K562 (cell line): ENCODE results near the gene FXYD4.

ENCODE experiments used
- CREB1 ChIP-seq, 2 experiments: sonication (generic) in 1 of 2; formaldehyde crosslinking in 1 of 2; IDR thresholded peaks; 2 replicates each; pipeline versions ENCODE4 v1.6.1 to v1.8.0; 2012 to 2022; ENCODE audit warnings: inconsistent platforms in 1 of 2, mild to moderate bottlenecking in 1 of 2, missing genetic modification reagents in 1 of 2, moderate library complexity in 1 of 2
- CTCF ChIP-seq, 3 experiments: IDR thresholded peaks in 2 of 3; conservative IDR thresholded peaks in 1 of 3; 2 replicates each; pipeline ENCODE4 v1.5.1; 2011 to 2012; ENCODE audit warnings: low read length in 3 of 3, mild to moderate bottlenecking in 3 of 3, control low read depth in 2 of 3, improper control_type of control experiment in 1 of 3, inconsistent platforms in 1 of 3, low read depth in 1 of 3, mixed read lengths in 1 of 3, moderate library complexity in 1 of 3; ENCODE audit not compliant: insufficient read depth in 2 of 3
- HINFP ChIP-seq: fragments of 450-650 bp; conservative IDR thresholded peaks from 2 replicates; pipeline ENCODE4 v1.6.1; 2016; ENCODE audit warnings: missing genetic modification characterization, low read depth, mild to moderate bottlenecking, control low read depth, missing compliant biosample characterization
- NCOA2 ChIP-seq, 2 experiments: fragments of 450-650 bp; IDR thresholded peaks; 2 replicates each; pipeline ENCODE4 v1.6.1; 2018; ENCODE audit warnings: mild to moderate bottlenecking in 2 of 2, moderate library complexity in 1 of 2; ENCODE audit not compliant: partially characterized antibody in 2 of 2
- NR2C2 ChIP-seq, 2 experiments: fragments of 200-800 bp in 1 of 2; sonication (Bioruptor generic) in 1 of 2; sonication (generic) in 1 of 2; formaldehyde crosslinking in 1 of 2; IDR thresholded peaks; 2 replicates each; pipeline versions ENCODE4 v1.6.1 to v1.8.0; 2016 to 2022; ENCODE audit warnings: mild to moderate bottlenecking in 1 of 2, missing compliant biosample characterization in 1 of 2, missing genetic modification characterization in 1 of 2, missing genetic modification reagents in 1 of 2
- SIN3B ChIP-seq: fragments of 450-650 bp; IDR thresholded peaks from 2 replicates; pipeline ENCODE4 v1.6.1; 2017; ENCODE audit warnings: low read depth, mild to moderate bottlenecking, moderate library complexity
- TBL1XR1 ChIP-seq, 2 experiments: IDR thresholded peaks; 2 replicates each; pipeline ENCODE4 v1.6.1; 2012; ENCODE audit warnings: improper control_type of control experiment in 2 of 2, low read length in 2 of 2, mild to moderate bottlenecking in 1 of 2

- TF ChIP-seq NR2C2 (CRISPR knock-in tag; IDR thresholded peaks at IDR 0.05): no peak
- TF ChIP-seq NR2C2 (tag; IDR thresholded peaks at IDR 0.05): no peak
- TF ChIP-seq SIN3B: no peak
- no peak for TF ChIP-seq TBL1XR1 (IDR thresholded peaks at IDR 0.05; ENCODE audit: low read length in 2 of 2)
- no peak for TF ChIP-seq CREB1 (IDR thresholded peaks at IDR 0.05)
- no peak for TF ChIP-seq CREB1 (CRISPR knock-in tag; IDR thresholded peaks at IDR 0.05)
- TF ChIP-seq HINFP (tag): no peak
- TF ChIP-seq CTCF (IDR thresholded peaks at IDR 0.05 in 2 of 3, conservative IDR thresholded peaks at IDR 0.05 in 1 of 3; ENCODE audit: insufficient read depth in 2 of 3, low read depth in 1 of 3, low read length in 3 of 3): no peak
- TF ChIP-seq NCOA2 (IDR thresholded peaks at IDR 0.05; ENCODE audit: partially characterized antibody in 2 of 2): no peak
Measured at GRCh38 chr10:43394868-43395267, 23.4 kb downstream of the FXYD4 start.
